SH-SY5Y (cell line): ENCODE measurements around the gene SLC25A31.

Source experiments
- GATA2 ChIP-seq: IDR thresholded peaks from 2 replicates; pipeline ENCODE4 v1.6.1; 2011; ENCODE audit warnings: mild to moderate bottlenecking, low read depth, low read length
- GATA3 ChIP-seq: IDR thresholded peaks from 2 replicates; pipeline ENCODE4 v1.6.1; 2011; ENCODE audit warnings: low read depth, mild to moderate bottlenecking, low read length, moderate library complexity

Gene SLC25A31

DNA sequence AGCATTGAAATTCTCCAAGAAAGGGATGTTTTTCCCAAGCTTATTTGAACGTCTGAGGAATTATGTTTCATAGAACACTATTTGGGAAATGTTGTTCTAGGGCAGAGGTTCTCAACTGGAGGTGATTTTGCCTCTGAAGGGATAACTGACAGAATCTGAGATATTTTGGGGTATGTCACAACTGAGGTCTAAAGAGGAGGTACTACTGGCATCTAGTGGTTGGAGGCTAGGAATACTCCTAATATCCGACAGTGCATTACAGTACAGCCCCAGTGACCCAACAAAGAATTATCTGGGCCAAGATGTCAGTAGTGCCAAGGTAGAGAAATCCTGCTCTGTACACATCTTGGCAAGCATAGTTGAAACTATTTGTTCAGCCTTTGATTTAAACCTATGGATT lies 58.3 kb downstream of the SLC25A31 start:
- no peak for TF ChIP-seq GATA2
- no peak for TF ChIP-seq GATA3

DNA sequence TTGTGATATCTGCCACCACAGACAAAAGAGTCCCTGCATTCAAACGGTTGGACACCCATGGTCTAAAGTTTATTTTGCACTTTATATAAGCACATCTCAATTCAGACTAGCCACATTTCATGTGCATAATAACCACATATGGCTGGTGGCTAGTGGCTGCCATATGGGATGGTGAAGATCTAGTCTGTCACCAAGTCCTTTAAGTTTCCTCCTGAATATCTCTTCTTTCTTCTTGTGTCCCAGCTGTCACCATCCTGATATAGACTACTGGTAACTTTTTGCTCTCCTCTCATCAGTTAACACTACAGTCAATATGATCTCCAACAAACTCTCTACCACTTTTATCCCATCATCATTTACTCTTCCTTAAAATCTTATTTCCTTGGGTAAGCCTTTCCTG lies 61.2 kb downstream of the SLC25A31 start:
- TF ChIP-seq GATA3 (no peak), GATA2 (no peak)

DNA sequence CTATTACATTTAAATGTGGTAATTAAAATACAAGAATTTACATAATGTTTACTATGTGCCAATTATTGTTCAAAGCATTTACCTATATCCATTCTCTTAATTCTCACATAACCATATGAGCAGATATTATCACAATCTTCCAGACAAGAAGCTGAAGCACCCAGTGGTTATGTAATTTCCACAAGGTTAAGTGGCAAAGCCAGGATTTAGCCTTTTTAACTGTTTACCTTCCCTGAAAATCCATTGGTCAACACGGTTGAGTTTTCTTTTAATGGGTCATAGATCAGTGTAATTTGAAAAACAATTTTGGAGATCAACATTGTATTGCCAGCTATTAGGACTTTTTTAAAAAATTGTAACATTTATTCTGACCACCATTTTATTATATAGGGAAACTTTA lies 63.3 kb downstream of the SLC25A31 start:
- TF ChIP-seq GATA2 (no peak), GATA3 (no peak)

DNA sequence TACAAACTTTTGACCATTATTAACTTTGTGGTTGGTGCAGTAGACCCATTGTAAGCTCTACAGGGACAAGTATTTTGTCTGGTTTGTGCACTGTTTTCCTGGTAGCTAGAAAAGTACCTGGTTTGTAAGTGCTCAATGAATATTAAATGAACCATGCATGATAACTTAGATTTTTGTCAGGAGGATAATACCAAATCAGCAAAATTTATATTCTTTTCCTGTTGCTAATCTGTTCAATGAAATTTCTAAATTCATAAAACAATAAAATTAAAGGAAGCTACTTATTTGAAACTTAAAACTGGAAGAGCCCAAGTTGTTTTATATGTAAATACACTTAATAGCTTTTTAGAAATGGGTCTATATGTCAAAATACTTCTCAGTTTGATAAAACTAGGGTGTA lies 69.5 kb downstream of the SLC25A31 start:
- no peak for TF ChIP-seq GATA2
- no peak for TF ChIP-seq GATA3

DNA sequence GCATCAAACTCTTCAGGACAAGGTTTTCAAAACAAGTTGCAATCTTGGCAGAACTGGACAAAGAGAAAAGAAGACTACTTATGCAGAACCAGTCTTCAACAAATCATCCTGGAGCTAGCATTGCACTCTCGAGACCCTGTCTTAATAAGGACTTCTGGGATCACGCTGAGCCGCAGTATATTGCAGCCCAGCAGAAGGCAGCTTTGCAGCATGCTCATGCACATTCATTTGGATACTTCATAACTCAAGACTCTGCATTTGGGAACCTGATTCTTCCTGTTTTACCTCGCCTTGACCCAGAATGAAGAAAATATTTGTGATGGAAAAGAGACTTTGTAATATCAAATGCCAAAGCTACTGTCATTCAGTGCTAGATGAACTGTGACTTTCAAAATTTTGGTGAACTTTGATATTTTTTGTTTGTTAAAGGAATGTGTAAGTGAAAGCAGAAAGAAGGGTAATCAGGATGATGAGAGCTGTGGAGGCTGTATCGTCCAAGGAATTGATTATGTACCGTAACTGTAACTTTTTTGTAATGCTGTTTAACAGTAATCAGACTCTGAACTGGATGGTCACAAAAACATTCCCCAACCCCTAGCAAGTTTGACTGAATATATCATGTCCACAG lies 79.1 kb downstream of the SLC25A31 start:
- TF ChIP-seq GATA2 (no peak), GATA3 (no peak)

DNA sequence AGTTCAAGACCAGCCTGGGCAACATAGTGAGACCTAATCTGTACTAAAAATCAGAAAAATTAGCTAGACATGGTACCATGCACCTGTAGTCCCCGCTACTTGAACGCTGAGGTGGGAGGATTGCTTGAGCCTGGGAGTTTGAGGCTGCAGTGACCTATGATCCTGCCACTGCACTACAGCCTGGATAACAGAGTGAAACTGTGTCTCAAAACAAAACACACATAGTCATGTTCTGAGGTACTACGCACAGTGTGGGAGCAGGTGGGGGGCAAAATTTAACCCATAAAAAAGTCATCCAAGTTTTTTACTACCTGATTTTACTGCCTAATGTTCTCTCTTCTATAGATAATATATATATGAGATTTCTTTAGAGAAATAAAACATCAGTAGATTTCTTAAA lies 80.4 kb downstream of the SLC25A31 start:
- no peak for TF ChIP-seq GATA3
- no peak for TF ChIP-seq GATA2

DNA sequence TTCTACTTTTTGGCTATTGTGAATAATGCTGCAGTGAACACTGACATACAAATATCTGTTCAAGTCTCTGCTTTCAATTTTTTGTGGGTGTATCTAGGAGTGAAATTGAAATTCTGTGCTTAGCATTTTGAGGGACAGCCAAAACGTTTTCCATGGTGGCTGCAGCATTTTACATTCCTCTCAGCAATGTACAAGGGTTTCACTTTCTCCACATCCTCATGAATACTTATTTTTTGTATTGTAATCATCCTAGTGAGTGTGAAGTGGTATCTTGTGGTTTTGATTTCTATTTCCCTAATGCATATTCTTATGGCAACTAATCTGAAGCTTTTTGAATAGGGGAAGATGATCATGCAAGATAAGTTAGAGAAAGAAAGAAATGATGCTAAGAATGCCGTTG lies 92.2 kb downstream of the SLC25A31 start:
- TF ChIP-seq GATA3 (no peak), GATA2 (no peak)
